Thyroid gland (tissue), 4 donors: ENCODE measurements around the gene DOC2A.

ENCODE experiments used
- POLR2A ChIP-seq, 2 donors: fragments of 450-650 bp; IDR thresholded peaks; one replicate each; pipeline ENCODE4 v1.6.1; 2017; ENCODE audit warnings: antibody characterized with exemption in 2 of 2, mild to moderate bottlenecking in 2 of 2, moderate library complexity in 1 of 2
- TF ChIP-seq, protein P1 (sequence below), 6 experiments: fragments of 200-600 bp in 3 of 6; fragments of 450-650 bp in 3 of 6; sonication (generic) in 3 of 6; IDR thresholded peaks; one replicate each; pipeline ENCODE4 v1.5.1; 2016 to 2019; ENCODE audit warnings: antibody characterized with exemption in 6 of 6, mild to moderate bottlenecking in 2 of 6, inconsistent platforms in 1 of 6, moderate library complexity in 1 of 6

DNA sequence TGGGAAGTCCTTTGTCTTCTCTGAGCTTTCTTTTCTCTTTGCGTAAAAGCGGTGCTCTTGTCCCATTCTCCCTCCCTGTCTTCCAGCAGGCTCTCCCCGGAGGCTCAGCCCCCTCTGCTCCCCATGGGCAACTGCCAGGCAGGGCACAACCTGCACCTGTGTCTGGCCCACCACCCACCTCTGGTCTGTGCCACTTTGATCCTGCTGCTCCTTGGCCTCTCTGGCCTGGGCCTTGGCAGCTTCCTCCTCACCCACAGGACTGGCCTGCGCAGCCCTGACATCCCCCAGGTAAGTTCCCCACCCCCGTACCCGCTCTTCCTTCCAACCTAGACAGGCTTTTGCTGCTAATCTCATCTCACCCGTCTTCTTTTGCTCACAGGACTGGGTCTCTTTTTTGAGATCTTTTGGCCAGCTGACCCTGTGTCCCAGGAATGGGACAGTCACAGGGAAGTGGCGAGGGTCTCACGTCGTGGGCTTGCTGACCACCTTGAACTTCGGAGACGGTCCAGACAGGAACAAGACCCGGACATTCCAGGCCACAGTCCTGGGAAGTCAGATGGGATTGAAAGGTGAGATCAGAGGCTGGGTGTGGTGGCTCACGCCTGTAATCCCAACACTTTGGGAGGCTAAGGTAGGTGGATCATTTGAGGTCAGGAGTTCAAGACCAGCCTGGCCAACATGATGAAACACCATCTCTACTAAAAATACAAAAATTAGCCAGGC lies 47.6 kb downstream of the DOC2A start:
- no peak for TF ChIP-seq POLR2A (IDR thresholded peaks at IDR 0.05)
- TF ChIP-seq, protein P1, sequence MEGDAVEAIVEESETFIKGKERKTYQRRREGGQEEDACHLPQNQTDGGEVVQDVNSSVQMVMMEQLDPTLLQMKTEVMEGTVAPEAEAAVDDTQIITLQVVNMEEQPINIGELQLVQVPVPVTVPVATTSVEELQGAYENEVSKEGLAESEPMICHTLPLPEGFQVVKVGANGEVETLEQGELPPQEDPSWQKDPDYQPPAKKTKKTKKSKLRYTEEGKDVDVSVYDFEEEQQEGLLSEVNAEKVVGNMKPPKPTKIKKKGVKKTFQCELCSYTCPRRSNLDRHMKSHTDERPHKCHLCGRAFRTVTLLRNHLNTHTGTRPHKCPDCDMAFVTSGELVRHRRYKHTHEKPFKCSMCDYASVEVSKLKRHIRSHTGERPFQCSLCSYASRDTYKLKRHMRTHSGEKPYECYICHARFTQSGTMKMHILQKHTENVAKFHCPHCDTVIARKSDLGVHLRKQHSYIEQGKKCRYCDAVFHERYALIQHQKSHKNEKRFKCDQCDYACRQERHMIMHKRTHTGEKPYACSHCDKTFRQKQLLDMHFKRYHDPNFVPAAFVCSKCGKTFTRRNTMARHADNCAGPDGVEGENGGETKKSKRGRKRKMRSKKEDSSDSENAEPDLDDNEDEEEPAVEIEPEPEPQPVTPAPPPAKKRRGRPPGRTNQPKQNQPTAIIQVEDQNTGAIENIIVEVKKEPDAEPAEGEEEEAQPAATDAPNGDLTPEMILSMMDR (IDR thresholded peaks at IDR 0.05) = no peak
